Stimulated activated CD4-positive, alpha-beta T cell treated with anti-CD3 and anti-CD28 coated beads, Interleukin-1b, Interleukin-23, amount 100 ng/mL, for 1 hour (primary cell): ENCODE measurements around the gene GADD45G.

Experiments used
- DNase-seq, 2 donors: peaks; one replicate each; pipeline ENCODE4 v3.0.0-alpha.2; 2020; ENCODE audit warnings: low read depth in 2 of 2

Gene GADD45G

GRCh38 chr9:89592963-89593726, 11.7 kb upstream of the GADD45G start:
- DNase-seq: no peak

- no peak for DNase-seq
Measured at GRCh38 chr9:89593727-89594427, 10.9 kb upstream of the GADD45G start.

- DNase-seq: no peak
Measured at GRCh38 chr9:89594811-89595550, 9.8 kb upstream of the GADD45G start.

- DNase-seq: no peak
Measured at GRCh38 chr9:89595646-89596045, 9.2 kb upstream of the GADD45G start.

- no peak for DNase-seq
Measured at GRCh38 chr9:89596937-89597555, 7.8 kb upstream of the GADD45G start.

- DNase-seq: no peak
Measured at GRCh38 chr9:89597711-89598362, 7.0 kb upstream of the GADD45G start.

GRCh38 chr9:89598363-89598713, 6.5 kb upstream of the GADD45G start:
- no peak for DNase-seq

- DNase-seq: no peak
Measured at GRCh38 chr9:89598926-89599325, 5.9 kb upstream of the GADD45G start.

- DNase-seq: no peak
Measured at GRCh38 chr9:89600831-89601230, 4.0 kb upstream of the GADD45G start.

- DNase-seq: no peak
Measured at GRCh38 chr9:89601306-89601705, 3.5 kb upstream of the GADD45G start.

- DNase-seq: no peak
Measured at GRCh38 chr9:89601856-89602562, 2.8 kb upstream of the GADD45G start.

- peak; percentile 75 to 81 for DNase-seq
Measured at GRCh38 chr9:89602978-89603766, 1.6 kb upstream of the GADD45G start.

- no peak for DNase-seq
Measured at GRCh38 chr9:89603767-89604665, 796 bp upstream of the GADD45G start.

- peak in 1 of 2 donors; percentile 10 for DNase-seq
Measured at GRCh38 chr9:89605465-89606048, 745 bp downstream of the GADD45G start.

- no peak for DNase-seq
Measured at GRCh38 chr9:89606049-89606623, 1.3 kb downstream of the GADD45G start.

GRCh38 chr9:89606624-89607311, 2.0 kb downstream of the GADD45G start:
- DNase-seq: no peak

GRCh38 chr9:89608641-89609335, 4.0 kb downstream of the GADD45G start:
- no peak for DNase-seq
